Heart right ventricle (tissue), 16 donors: ENCODE data around the gene DDX4. TPM values are rescaled to one million over a fixed set of nuclear protein-coding genes. Genes with fewer than 3 reads are reported as not detected.

Experiments
- ATAC-seq, 8 donors: fragments of 200-7000 bp; cut with Tn5 transposase; one replicate each; pipeline ENCODE4 v1.9.1; 2020; ENCODE audit warnings: mild to moderate bottlenecking in 8 of 8, moderate library complexity in 8 of 8, moderate number of reproducible peaks in 1 of 8
- DNase-seq, 2 donors: peaks; one replicate each; pipeline ENCODE4 v3.0.0-alpha.2; 2020
- H3K27ac ChIP-seq, 10 donors: fragments of 200-600 bp; sonication (generic) in 2 of 10; one replicate each; pipeline versions ENCODE4 v1.5.0 to v1.8.0; 2020 to 2022; ENCODE audit warnings: mild to moderate bottlenecking in 3 of 10
- H3K27me3 ChIP-seq, 7 donors: fragments of 200-600 bp; one replicate each; pipeline ENCODE4 v1.8.0; 2021 to 2022; ENCODE audit warnings: mild to moderate bottlenecking in 2 of 7
- H3K36me3 ChIP-seq, 9 donors: fragments of 200-600 bp; sonication (generic) in 1 of 9; one replicate each; pipeline versions ENCODE4 v1.5.0 to v1.8.0; 2020 to 2022; ENCODE audit warnings: mild to moderate bottlenecking in 2 of 9
- H3K4me1 ChIP-seq, 9 donors: fragments of 200-600 bp; sonication (generic) in 1 of 9; one replicate each; pipeline versions ENCODE4 v1.5.0 to v1.8.0; 2020 to 2022; ENCODE audit warnings: mild to moderate bottlenecking in 4 of 9
- H3K4me3 ChIP-seq, 10 donors: fragments of 200-600 bp; sonication (generic) in 2 of 10; one replicate each; pipeline versions ENCODE4 v1.5.0 to v1.8.0; 2020 to 2022; ENCODE audit warnings: mild to moderate bottlenecking in 7 of 10, moderate library complexity in 2 of 10
- H3K9me3 ChIP-seq, 11 donors: fragments of 200-600 bp in 10 of 11; sonication (generic) in 2 of 11; one replicate each; pipeline versions ENCODE4 v1.5.0 to v1.8.0; 2013 to 2022; ENCODE audit warnings: mild to moderate bottlenecking in 2 of 11, control low read depth in 1 of 11, moderate library complexity in 1 of 11
- CTCF ChIP-seq, 9 donors: fragments of 200-600 bp; sonication (generic) in 2 of 9; IDR thresholded peaks; one replicate each; pipeline versions ENCODE4 v1.5.0 to v1.8.0; 2021 to 2022; ENCODE audit warnings: antibody characterized with exemption in 9 of 9, mild to moderate bottlenecking in 5 of 9, moderate library complexity in 1 of 9
- WGBS, 2 donors: extraction: QIAGEN DNeasy Blood & Tissue Kit; methylation state at CpG; one replicate each; pipeline ENCODE4 v1.1.7; 2013; ENCODE audit warnings: inconsistent platforms in 1 of 2; 5-methylcytosine and 5-hydroxymethylcytosine counted together
- intact Hi-C, 10 donors: fragments of 100-400 bp; cut with DNase I; formaldehyde crosslinking; loops; one replicate each; pipeline versions ENCODE4 v1.11.1 to v1.14.2; 2022
- polyA plus RNA-seq, 2 donors: library from polyadenylated mRNA; stranded (reverse); fragments of 200-250 nt; gene quantifications; one replicate each; pipeline ENCODE4 v1.2.3, GENCODE V29; 2013
- total RNA-seq, 10 donors: library from RNA; stranded (reverse); fragmentation: NEBNext Ultra II Directional in 3 of 10; extraction: Animal tissue kit (Norgen Biotek cat#: 25700) in 3 of 10; gene quantifications; one replicate each; pipeline versions ENCODE4 v1.2.1 to v1.2.4, GENCODE V29; 2021 to 2023
- donor health status: Arrhythmogenic right ventricular cardiomyopathy.
- donor health status: ischemic (EF 13 %, LVEDD 7.1; RV severe dilation, severe dysfunction).
- donor health status: healthy with polysubstance abuse.
- donor health status: DM: no; HTN: yes; CAD: no.
- donor health status: DM: no; HTN: no; CAD: no.
- donor health status: ischemic (EF 25% LVEDD 6.9; RV normal size, moderate dysfunction).
- donor health status: ischemic (EF 25% LVEDD 5.7; RV mildly dilated, moderate dysfunction).
- donor health status: healthy.
- donor health status: DM: yes; HTN: yes; CAD: no.
- donor health status: Ischemic cardiomyopathy.
- donor health status: ischemic (EF 35%, LVEDD 5.7; RV mildly dilated, moderate dysfunction).
- donor health status: nonischemic (EF 11% LVEDD 7.7; RV severe dilation, severe dysfunction).
- donor health status: DM: yes; HTN: yes; CAD: no.
- donor health status: PGD.
- donor health status: ischemic (EF 29% LVEDD 5.4; RV normal size, mild dysfunction).
- donor health status: nonischemic (EF 23%, LVEDD 6.1; RV moderate dilation, normal function).

Gene DDX4
- total and polyA plus RNA-seq, 12 donors: not detected

- Histone ChIP-seq H3K4me3 (no peak overlapping the region), H3K36me3 (no peaks in the 10 kb centered on the region), H3K27me3 (peaks cover 0 to 25% (median 11%) of the 10 kb centered on the region in 7 donors), H3K4me1 (no peaks in the 10 kb centered on the region), H3K27ac (no peak overlapping the region), H3K9me3 (no peaks in the 10 kb centered on the region)
- ATAC-seq: no peak
- TF ChIP-seq CTCF (IDR thresholded peaks at IDR 0.05): no peak
- intact Hi-C loops: no loop called here
- no peak for DNase-seq
These were observed 78.5 kb downstream of the DDX4 start for GRCh38 chr5:55816342-55816741.

GRCh38 chr5:55817030-55817429 is 79.2 kb downstream of the DDX4 start:
- no peak for TF ChIP-seq CTCF (IDR thresholded peaks at IDR 0.05)
- Histone ChIP-seq H3K9me3 (no peaks in the 10 kb centered on the region), H3K27ac (no peak overlapping the region), H3K36me3 (no peaks in the 10 kb centered on the region), H3K27me3 (peaks cover 0 to 32% (median 18%) of the 10 kb centered on the region in 7 donors), H3K4me1 (peaks cover 0 to 7% (median 4%) of the 10 kb centered on the region in 9 donors), H3K4me3 (no peak overlapping the region)
- intact Hi-C loops: no loop called here
- DNase-seq (no peak), ATAC-seq (no peak)
- 91 to 94% methylated on average over 2 of the region's 2 CpGs for WGBS, 2 donors

- no peak for ATAC-seq
- no peaks in the 10 kb centered on the region for H3K36me3 ChIP-seq
- intact Hi-C loops: no loop called here
- H3K4me1 ChIP-seq: peaks cover 0 to 9% (median 6%) of the 10 kb centered on the region in 9 donors
- 80% methylated on average over 6 of the region's 6 CpGs for WGBS, 2 donors
- H3K27me3 ChIP-seq: peaks cover 0 to 66% (median 52%) of the 10 kb centered on the region in 7 donors
- no peaks in the 10 kb centered on the region for H3K9me3 ChIP-seq
- no peak overlapping the region for H3K27ac ChIP-seq
- no peak for TF ChIP-seq CTCF (IDR thresholded peaks at IDR 0.05)
- no peak for DNase-seq
- H3K4me3 ChIP-seq: no peak overlapping the region
These were observed 82.6 kb downstream of the DDX4 start for GRCh38 chr5:55820488-55820887.

- no peak for TF ChIP-seq CTCF (IDR thresholded peaks at IDR 0.05)
- peaks cover 0 to 81% (median 57%) of the 10 kb centered on the region in 7 donors for H3K27me3 ChIP-seq
- ATAC-seq (peak in 2 of 8 donors; percentile 34 to 68), DNase-seq (peak in 1 of 2 donors; percentile 15)
- H3K27ac ChIP-seq: no peak overlapping the region
- H3K36me3 ChIP-seq: no peaks in the 10 kb centered on the region
- H3K4me3 ChIP-seq: peak overlapping the region; percentile 10 to 53 (median 42)
- intact Hi-C loops: no loop called here
- 6 to 8% methylated on average over 45 of the region's 45 CpGs for WGBS, 2 donors
- H3K9me3 ChIP-seq: no peaks in the 10 kb centered on the region
- peaks cover 0 to 9% (median 6%) of the 10 kb centered on the region in 9 donors for H3K4me1 ChIP-seq
These were observed 84.1 kb downstream of the DDX4 start for GRCh38 chr5:55821731-55822512.
